Measurements from ENCODE around the gene CCDC33.

The CCDC33 gene

DNA sequence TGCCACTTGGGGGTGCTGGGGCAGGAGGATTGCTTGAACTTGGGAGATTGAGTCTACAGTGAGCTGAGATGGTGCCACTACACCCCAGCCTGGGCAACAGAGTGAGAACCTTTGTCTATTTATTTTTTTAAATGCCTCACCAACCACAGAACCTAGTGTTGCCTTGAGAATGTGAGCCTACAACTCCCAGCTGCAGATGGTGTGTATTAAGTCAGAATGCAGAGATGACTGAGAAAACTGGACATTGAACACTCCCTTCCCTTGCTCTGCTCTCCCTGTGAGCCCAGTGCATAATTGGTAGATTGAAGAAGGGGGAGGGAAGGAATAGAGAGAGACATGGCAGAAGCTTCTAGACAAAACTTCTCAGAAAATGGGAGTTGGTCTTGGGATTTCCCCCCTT, 53.5 kb downstream of the CCDC33 start:
- DNase-seq (ENCODE audit: low read depth): no peak

- DNase-seq (ENCODE audit: low read depth): no peak
These were observed 54.5 kb downstream of the CCDC33 start for GRCh38 chr15:74290645-74291044.

DNA sequence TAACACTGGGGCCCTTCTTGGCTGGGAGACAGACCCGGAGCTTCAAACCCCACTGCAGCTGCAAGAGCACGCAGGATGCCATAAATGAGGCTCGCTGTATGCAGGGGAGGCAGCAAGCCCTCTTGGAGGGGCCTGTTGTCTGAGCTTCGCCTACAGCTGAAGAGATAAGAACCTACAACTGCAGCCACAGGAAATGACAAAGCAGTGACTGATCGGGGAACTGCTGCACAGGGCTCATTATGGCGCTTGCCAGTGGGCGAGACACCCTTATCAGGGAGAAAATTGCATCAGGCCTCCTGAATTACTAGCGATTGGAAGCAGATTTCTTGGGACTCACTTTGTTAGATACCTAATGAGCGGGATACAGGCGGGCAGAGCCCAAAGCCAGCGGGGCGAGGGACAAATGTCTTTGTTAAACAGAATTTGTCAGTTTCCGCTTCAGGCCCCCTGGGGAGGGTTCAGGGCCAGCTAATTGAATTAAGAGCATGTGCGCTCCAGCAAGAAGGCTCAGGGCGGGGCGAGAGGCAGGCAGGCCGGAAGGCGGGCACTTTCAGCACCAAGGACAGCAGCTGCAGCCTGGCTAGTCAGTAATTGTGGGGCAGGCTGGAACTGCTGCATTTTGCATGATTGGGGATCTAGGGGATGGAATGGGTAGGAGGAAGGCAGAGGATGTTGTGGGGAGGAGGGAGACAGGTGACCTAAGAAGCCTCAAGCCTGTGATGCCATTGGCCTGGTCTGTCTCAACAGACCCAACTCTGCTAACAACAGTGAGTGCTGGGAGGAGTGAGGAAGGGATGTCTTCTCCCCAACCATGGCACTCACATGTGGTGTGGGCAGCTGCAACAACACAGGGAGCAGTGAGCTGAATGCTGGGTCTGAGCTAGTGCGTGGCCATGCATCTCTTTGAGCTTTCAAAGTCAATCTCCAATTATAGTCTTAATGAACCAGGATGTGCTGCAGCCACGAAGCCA, 55.3 kb downstream of the CCDC33 start:
- DNase-seq (ENCODE audit: low read depth): peak; percentile 60

GRCh38 chr15:74293021-74293810, 57.1 kb downstream of the CCDC33 start:
- no peak for DNase-seq (ENCODE audit: low read depth)

- DNase-seq (ENCODE audit: low read depth): no peak
These were observed 57.9 kb downstream of the CCDC33 start for GRCh38 chr15:74294010-74294409.

DNA sequence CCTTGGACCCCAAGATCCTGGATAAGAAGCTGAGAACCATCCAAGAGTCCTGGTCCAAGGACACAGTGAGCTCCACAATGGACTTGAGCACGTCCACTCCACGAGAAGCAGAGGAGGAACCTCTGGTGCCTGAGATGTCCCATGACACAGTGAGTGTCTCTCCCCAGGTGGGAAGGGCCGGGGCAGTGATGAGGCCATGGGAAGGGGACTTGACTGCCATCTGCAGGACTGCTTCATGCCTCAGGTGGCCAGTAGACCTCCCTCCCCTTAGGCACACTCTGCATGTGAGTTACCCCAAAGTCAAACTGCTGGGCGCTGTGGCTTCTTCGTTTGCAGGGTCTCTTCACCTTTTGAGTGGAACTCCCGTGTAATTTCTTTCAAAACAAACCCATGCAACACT, 59.7 kb downstream of the CCDC33 start:
- DNase-seq (ENCODE audit: low read depth): no peak

DNA sequence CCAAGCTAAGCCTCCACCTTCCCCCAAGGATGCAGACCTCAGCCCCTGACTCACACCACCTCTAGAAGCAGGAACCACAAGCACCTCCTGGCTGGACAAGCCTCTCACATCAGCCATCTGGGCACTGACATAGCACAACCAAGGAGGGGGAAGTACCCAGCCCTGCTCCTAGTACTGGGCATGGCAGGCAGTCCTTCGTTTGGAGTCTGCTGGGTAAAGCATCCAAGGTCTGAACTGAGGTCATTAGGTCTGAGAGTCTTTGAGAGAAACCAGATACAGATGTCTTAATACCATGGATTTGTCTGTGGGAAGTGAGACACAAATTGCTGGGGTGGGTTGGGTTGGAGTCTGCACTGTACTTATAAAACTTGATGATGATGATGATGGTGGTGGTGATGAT, 61.8 kb downstream of the CCDC33 start:
- no peak for DNase-seq (ENCODE audit: low read depth)

GRCh38 chr15:74300057-74300795, 64.1 kb downstream of the CCDC33 start:
- DNase-seq (ENCODE audit: low read depth): no peak

GRCh38 chr15:74301583-74302361, 65.6 kb downstream of the CCDC33 start:
- no peak for DNase-seq (ENCODE audit: low read depth)

DNA sequence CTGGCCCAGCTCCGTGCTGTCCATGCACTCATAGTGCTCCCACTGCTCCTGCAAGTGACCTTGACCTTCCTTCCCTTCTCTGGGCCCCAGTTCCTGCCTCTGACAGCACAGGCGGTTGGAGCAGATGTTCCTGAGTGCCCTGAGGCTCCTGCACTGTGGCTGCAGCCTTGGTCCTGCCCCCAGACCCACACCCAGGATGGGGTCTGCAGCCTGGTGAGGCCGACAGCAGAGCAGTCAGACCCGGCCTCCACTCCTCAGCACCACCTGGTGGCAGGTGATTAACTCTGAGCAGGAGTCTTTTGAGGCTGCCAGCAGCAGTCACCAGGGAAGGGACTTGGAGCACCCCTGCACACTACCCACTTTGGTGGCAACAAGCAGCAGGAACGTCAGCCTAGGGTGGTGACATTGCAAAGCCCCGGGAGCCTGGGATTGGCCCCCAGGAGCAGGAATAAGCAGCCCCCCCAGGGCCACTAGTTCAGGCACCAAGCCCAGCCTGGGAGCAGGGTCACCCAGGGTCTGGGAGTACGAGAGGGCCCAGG, 66.8 kb downstream of the CCDC33 start:
- no peak for DNase-seq (ENCODE audit: low read depth)

- DNase-seq (ENCODE audit: low read depth): no peak
These were observed 67.7 kb downstream of the CCDC33 start for GRCh38 chr15:74303741-74304309.

- no peak for DNase-seq (ENCODE audit: low read depth)
These were observed 68.3 kb downstream of the CCDC33 start for GRCh38 chr15:74304431-74304830.

GRCh38 chr15:74305687-74306086, 69.6 kb downstream of the CCDC33 start:
- no peak for DNase-seq (ENCODE audit: low read depth)

- no peak for DNase-seq (ENCODE audit: low read depth)
These were observed 70.7 kb downstream of the CCDC33 start for GRCh38 chr15:74306781-74307217.

- DNase-seq (ENCODE audit: low read depth): no peak
These were observed 72.0 kb downstream of the CCDC33 start for GRCh38 chr15:74307827-74308811.

- no peak for DNase-seq (ENCODE audit: low read depth)
These were observed 75.8 kb downstream of the CCDC33 start for GRCh38 chr15:74311734-74312444.

DNA sequence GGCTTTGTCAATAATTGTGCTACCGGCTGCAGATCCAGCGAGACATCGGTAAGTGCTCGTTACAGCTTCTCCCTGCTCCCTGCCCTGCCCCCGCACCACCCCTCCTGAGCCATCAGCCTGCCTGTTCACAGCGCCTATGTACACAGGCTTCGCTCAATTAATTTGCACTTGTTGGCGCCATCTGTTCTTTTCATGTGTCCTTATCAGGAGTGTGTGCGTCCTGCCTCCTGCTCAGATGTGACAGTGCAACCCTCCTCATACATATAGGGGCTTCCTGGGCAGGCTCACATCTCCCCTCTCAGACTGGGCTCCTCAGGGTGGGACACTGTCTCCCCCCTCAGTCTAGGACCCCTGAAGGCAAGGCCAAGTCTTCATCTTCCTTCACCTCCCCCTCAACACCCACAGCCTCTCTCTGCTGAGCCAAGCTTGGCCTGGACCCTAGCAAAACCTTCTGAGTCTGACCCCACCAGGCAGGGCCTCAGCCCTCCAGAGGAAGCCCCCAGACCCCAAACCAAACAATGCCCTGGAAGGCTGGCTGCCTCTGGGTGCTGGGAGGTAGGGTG, 76.4 kb downstream of the CCDC33 start:
- no peak for DNase-seq (ENCODE audit: low read depth)

GRCh38 chr15:74313889-74314288, 77.8 kb downstream of the CCDC33 start:
- no peak for DNase-seq (ENCODE audit: low read depth)
